Liver (tissue), 9 donors: ENCODE measurements around the gene DYSF. TPM values are rescaled to one million over a fixed set of nuclear protein-coding genes. Genes with fewer than 3 reads are reported as not detected.

Experiments
- DNase-seq: peaks from one replicate; pipeline ENCODE4 v3.0.0-alpha.2; 2017; ENCODE audit warnings: low spot score
- H3K27ac ChIP-seq, 2 donors: one replicate each; pipeline ENCODE4 v1.7.0; 2013; ENCODE audit warnings: inconsistent platforms in 2 of 2, low read length in 2 of 2, control low read depth in 1 of 2, low read depth in 1 of 2, mild to moderate bottlenecking in 1 of 2
- H3K27me3 ChIP-seq, 4 donors: one replicate each; pipeline versions ENCODE4 v1.6.1 to v1.7.0; 2013; ENCODE audit warnings: low read length in 3 of 4, inconsistent platforms in 1 of 4, mild to moderate bottlenecking in 1 of 4, moderate library complexity in 1 of 4; ENCODE audit not compliant: control insufficient read depth in 4 of 4, insufficient read depth in 4 of 4
- H3K36me3 ChIP-seq, 4 donors: one replicate each; pipeline versions ENCODE4 v1.6.1 to v1.7.0; 2013; ENCODE audit warnings: low read length in 3 of 4, mild to moderate bottlenecking in 3 of 4, low read depth in 1 of 4, moderate library complexity in 1 of 4; ENCODE audit not compliant: control insufficient read depth in 4 of 4, insufficient read depth in 3 of 4
- H3K4me1 ChIP-seq, 4 donors: one replicate each; pipeline versions ENCODE4 v1.6.1 to v1.7.0; 2013; ENCODE audit warnings: low read length in 3 of 4, mild to moderate bottlenecking in 3 of 4, moderate library complexity in 1 of 4; ENCODE audit not compliant: control insufficient read depth in 4 of 4, insufficient read depth in 4 of 4
- H3K4me3 ChIP-seq, 3 donors: one replicate each; pipeline versions ENCODE4 v1.6.1 to v1.7.0; 2013; ENCODE audit warnings: low read length in 3 of 3, control low read depth in 1 of 3, low read depth in 1 of 3, mild to moderate bottlenecking in 1 of 3
- H3K9ac ChIP-seq, 2 donors: one replicate each; pipeline ENCODE4 v1.7.0; 2013; ENCODE audit warnings: low read length in 2 of 2, mild to moderate bottlenecking in 2 of 2, moderate library complexity in 2 of 2, control low read depth in 1 of 2, low read depth in 1 of 2
- H3K9me3 ChIP-seq, 4 donors: one replicate each; pipeline versions ENCODE4 v1.6.1 to v1.7.0; 2013; ENCODE audit warnings: low read length in 3 of 4; ENCODE audit not compliant: control insufficient read depth in 4 of 4
- EGR1 ChIP-seq, 2 donors: IDR thresholded peaks; 2 replicates each; pipeline ENCODE4 v1.6.1; 2016 to 2018; ENCODE audit warnings: antibody characterized with exemption in 2 of 2, low read depth in 2 of 2
- FOXA1 ChIP-seq: IDR thresholded peaks from 2 replicates; pipeline ENCODE4 v1.6.1; 2016; ENCODE audit warnings: antibody characterized with exemption
- FOXA2 ChIP-seq: IDR thresholded peaks from 2 replicates; pipeline ENCODE4 v1.6.1; 2016; ENCODE audit warnings: antibody characterized with exemption
- GABPA ChIP-seq, 2 donors: IDR thresholded peaks in 1 of 2; conservative IDR thresholded peaks in 1 of 2; 2 replicates each; pipeline ENCODE4 v1.6.1; 2016; ENCODE audit warnings: antibody characterized with exemption in 2 of 2, mild to moderate bottlenecking in 1 of 2, moderate library complexity in 1 of 2
- HNF4A ChIP-seq, 2 donors: conservative IDR thresholded peaks; 2 replicates each; pipeline ENCODE4 v1.6.1; 2016; ENCODE audit warnings: antibody characterized with exemption in 2 of 2, mild to moderate bottlenecking in 2 of 2
- HNF4G ChIP-seq: IDR thresholded peaks from 2 replicates; pipeline ENCODE4 v1.6.1; 2016; ENCODE audit warnings: antibody characterized with exemption
- JUND ChIP-seq, 2 donors: IDR thresholded peaks; 2 replicates each; pipeline ENCODE4 v1.6.1; 2016; ENCODE audit warnings: antibody characterized with exemption in 2 of 2
- NR2F2 ChIP-seq: IDR thresholded peaks from 2 replicates; pipeline ENCODE4 v1.6.1; 2016; ENCODE audit warnings: antibody characterized with exemption
- RAD21 ChIP-seq, 2 donors: IDR thresholded peaks; 2 replicates each; pipeline ENCODE4 v1.6.1; 2016; ENCODE audit warnings: antibody characterized with exemption in 2 of 2, mild to moderate bottlenecking in 2 of 2
- RXRA ChIP-seq, 2 donors: IDR thresholded peaks; 2 replicates each; pipeline ENCODE4 v1.6.1; 2017 to 2018; ENCODE audit warnings: antibody characterized with exemption in 2 of 2, mild to moderate bottlenecking in 1 of 2
- SP1 ChIP-seq: IDR thresholded peaks from 2 replicates; pipeline ENCODE4 v1.6.1; 2018; ENCODE audit warnings: antibody characterized with exemption, mild to moderate bottlenecking
- TAF1 ChIP-seq: conservative IDR thresholded peaks from 2 replicates; pipeline ENCODE4 v1.6.1; 2016; ENCODE audit warnings: antibody characterized with exemption, mild to moderate bottlenecking
- YY1 ChIP-seq: IDR thresholded peaks from 2 replicates; pipeline ENCODE4 v1.6.1; 2016; ENCODE audit warnings: antibody characterized with exemption, mild to moderate bottlenecking
- WGBS: extraction: QIAGEN DNeasy Blood & Tissue Kit; methylation state at CpG from one replicate; pipeline ENCODE4 v1.1.7; 2013; 5-methylcytosine and 5-hydroxymethylcytosine counted together
- polyA plus RNA-seq, 2 donors: library from polyadenylated mRNA; stranded (reverse) in 1 of 2; unstranded in 1 of 2; fragments of 200-250 nt in 1 of 2; fragments of >200 nt in 1 of 2; fragmentation: Nextera tagmentation in 1 of 2; extraction: Ambion mirVana in 1 of 2; gene quantifications; one replicate each; pipeline versions ENCODE4 v1.2.1 to v1.2.3, GENCODE V29; 2013 to 2015
- total RNA-seq, 2 donors: library from RNA; depleted of rRNA; stranded (reverse); fragments of >200 nt; gene quantifications; one replicate each; pipeline ENCODE4 v1.2.3, GENCODE V29; 2014
- TF ChIP-seq, protein P1 (sequence below): IDR thresholded peaks from 2 replicates; pipeline ENCODE4 v1.6.1; 2016; ENCODE audit warnings: antibody characterized with exemption, mild to moderate bottlenecking
- TF ChIP-seq, protein P2 (sequence below): IDR thresholded peaks from 2 replicates; pipeline ENCODE4 v1.6.1; 2016; ENCODE audit warnings: antibody characterized with exemption
- TF ChIP-seq, protein P3 (sequence below): IDR thresholded peaks from 2 replicates; pipeline ENCODE4 v1.6.1; 2016; ENCODE audit warnings: antibody characterized with exemption
- TF ChIP-seq, protein P4 (sequence below): fragments of 150-350 bp; IDR thresholded peaks from 2 replicates; pipeline ENCODE4 v1.5.1; 2017; ENCODE audit warnings: improper control_type of control experiment, low read depth, low read length; ENCODE audit not compliant: missing input control
- TF ChIP-seq, protein P5 (sequence below): IDR thresholded peaks from 2 replicates; pipeline ENCODE4 v1.6.1; 2016; ENCODE audit warnings: antibody characterized with exemption
- donor health status: healthy.
- donor health status: healthy.
- donor health status: healthy.
- donor health status: healthy.
- donor health status: healthy.

DYSF gene
- total and polyA plus RNA-seq, 4 donors: 8.5 to 20.8 (median 13.6) TPM

DNA sequence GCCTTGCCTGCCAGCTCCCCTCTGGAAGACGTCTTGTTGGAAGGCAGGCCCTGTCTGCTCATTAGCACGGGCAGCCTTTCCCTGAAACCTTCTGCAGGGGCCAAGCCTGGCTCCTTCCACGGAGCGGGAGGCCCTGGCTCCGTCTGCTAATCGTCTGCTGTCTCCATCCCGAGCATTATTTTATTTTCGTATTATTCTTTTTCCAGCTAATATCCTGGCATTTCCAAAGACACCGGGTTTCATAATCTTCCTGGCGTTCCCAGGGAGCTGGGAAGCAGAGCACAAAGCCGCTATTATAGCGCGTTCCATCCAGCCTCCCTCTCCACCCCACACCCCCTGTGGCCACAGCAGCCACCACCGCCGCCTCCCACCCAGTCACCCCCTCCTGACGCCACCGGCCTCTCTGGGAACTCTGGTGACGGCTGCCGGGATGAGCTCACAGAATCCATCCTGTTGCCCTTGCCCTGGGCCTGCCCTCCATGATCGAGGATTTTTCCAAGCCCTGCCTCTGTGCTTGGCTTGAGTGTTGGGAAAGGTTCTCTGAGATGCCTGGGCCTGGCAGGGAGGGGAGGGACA lies 125.5 kb downstream of the DYSF start:
- no peak overlapping the region for H3K27ac ChIP-seq
- no peak for TF ChIP-seq FOXA1
- TF ChIP-seq, protein P1, sequence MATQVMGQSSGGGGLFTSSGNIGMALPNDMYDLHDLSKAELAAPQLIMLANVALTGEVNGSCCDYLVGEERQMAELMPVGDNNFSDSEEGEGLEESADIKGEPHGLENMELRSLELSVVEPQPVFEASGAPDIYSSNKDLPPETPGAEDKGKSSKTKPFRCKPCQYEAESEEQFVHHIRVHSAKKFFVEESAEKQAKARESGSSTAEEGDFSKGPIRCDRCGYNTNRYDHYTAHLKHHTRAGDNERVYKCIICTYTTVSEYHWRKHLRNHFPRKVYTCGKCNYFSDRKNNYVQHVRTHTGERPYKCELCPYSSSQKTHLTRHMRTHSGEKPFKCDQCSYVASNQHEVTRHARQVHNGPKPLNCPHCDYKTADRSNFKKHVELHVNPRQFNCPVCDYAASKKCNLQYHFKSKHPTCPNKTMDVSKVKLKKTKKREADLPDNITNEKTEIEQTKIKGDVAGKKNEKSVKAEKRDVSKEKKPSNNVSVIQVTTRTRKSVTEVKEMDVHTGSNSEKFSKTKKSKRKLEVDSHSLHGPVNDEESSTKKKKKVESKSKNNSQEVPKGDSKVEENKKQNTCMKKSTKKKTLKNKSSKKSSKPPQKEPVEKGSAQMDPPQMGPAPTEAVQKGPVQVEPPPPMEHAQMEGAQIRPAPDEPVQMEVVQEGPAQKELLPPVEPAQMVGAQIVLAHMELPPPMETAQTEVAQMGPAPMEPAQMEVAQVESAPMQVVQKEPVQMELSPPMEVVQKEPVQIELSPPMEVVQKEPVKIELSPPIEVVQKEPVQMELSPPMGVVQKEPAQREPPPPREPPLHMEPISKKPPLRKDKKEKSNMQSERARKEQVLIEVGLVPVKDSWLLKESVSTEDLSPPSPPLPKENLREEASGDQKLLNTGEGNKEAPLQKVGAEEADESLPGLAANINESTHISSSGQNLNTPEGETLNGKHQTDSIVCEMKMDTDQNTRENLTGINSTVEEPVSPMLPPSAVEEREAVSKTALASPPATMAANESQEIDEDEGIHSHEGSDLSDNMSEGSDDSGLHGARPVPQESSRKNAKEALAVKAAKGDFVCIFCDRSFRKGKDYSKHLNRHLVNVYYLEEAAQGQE: no peak
- H3K4me3 ChIP-seq: no peak overlapping the region
- H3K9ac ChIP-seq: no peak overlapping the region
- no peaks in the 10 kb centered on the region for H3K9me3 ChIP-seq
- no peak for DNase-seq
- H3K27me3 ChIP-seq: no peaks in the 10 kb centered on the region
- no peaks in the 10 kb centered on the region for H3K4me1 ChIP-seq
- WGBS: 86% methylated on average over 20 of the region's 20 CpGs
- peaks cover 4 to 22% (median 13%) of the 10 kb centered on the region in 4 donors for H3K36me3 ChIP-seq

DNA sequence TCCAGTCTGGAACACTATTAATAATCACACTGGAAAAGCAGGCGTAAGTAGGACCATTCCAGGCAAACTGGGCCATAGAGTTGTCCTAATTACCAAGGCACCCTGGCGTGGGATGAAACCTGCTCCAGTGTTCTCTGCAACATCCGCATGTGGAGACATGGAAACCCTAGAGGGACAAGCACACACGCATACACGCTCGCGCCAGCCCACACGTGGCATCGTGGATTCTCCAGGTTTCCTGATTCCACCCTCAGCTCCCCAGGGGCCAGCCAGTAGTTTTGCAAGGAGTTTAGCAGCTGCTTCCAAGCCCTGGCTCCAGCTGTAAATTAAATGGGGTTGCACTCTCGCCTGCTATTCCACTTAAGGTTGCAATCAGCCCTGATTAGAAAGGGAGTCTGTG lies 127.7 kb downstream of the DYSF start:
- no peaks in the 10 kb centered on the region for H3K4me1 ChIP-seq
- DNase-seq: no peak
- TF ChIP-seq RAD21 (IDR thresholded peaks at IDR 0.05) (no peak), RXRA (IDR thresholded peaks at IDR 0.05) (no peak), YY1 (no peak), GABPA (IDR thresholded peaks at IDR 0.05 in 1 of 2, conservative IDR thresholded peaks at IDR 0.05 in 1 of 2) (no peak), NR2F2 (no peak), FOXA1 (no peak), HNF4G (no peak), SP1 (no peak), TAF1 (no peak), JUND (IDR thresholded peaks at IDR 0.05) (no peak), HNF4A (conservative IDR thresholded peaks at IDR 0.05) (no peak), FOXA2 (no peak), EGR1 (IDR thresholded peaks at IDR 0.05; ENCODE audit: low read depth in 2 of 2) (no peak)
- TF ChIP-seq, protein P2, sequence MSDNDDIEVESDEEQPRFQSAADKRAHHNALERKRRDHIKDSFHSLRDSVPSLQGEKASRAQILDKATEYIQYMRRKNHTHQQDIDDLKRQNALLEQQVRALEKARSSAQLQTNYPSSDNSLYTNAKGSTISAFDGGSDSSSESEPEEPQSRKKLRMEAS: no peak
- TF ChIP-seq, protein P1: no peak
- TF ChIP-seq, protein P3, sequence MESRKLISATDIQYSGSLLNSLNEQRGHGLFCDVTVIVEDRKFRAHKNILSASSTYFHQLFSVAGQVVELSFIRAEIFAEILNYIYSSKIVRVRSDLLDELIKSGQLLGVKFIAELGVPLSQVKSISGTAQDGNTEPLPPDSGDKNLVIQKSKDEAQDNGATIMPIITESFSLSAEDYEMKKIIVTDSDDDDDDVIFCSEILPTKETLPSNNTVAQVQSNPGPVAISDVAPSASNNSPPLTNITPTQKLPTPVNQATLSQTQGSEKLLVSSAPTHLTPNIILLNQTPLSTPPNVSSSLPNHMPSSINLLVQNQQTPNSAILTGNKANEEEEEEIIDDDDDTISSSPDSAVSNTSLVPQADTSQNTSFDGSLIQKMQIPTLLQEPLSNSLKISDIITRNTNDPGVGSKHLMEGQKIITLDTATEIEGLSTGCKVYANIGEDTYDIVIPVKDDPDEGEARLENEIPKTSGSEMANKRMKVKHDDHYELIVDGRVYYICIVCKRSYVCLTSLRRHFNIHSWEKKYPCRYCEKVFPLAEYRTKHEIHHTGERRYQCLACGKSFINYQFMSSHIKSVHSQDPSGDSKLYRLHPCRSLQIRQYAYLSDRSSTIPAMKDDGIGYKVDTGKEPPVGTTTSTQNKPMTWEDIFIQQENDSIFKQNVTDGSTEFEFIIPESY: no peak
- TF ChIP-seq, protein P4, sequence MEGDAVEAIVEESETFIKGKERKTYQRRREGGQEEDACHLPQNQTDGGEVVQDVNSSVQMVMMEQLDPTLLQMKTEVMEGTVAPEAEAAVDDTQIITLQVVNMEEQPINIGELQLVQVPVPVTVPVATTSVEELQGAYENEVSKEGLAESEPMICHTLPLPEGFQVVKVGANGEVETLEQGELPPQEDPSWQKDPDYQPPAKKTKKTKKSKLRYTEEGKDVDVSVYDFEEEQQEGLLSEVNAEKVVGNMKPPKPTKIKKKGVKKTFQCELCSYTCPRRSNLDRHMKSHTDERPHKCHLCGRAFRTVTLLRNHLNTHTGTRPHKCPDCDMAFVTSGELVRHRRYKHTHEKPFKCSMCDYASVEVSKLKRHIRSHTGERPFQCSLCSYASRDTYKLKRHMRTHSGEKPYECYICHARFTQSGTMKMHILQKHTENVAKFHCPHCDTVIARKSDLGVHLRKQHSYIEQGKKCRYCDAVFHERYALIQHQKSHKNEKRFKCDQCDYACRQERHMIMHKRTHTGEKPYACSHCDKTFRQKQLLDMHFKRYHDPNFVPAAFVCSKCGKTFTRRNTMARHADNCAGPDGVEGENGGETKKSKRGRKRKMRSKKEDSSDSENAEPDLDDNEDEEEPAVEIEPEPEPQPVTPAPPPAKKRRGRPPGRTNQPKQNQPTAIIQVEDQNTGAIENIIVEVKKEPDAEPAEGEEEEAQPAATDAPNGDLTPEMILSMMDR: no peak
- TF ChIP-seq, protein P5, sequence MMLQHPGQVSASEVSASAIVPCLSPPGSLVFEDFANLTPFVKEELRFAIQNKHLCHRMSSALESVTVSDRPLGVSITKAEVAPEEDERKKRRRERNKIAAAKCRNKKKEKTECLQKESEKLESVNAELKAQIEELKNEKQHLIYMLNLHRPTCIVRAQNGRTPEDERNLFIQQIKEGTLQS: no peak
- no peaks in the 10 kb centered on the region for H3K9me3 ChIP-seq
- no peaks in the 10 kb centered on the region for H3K27me3 ChIP-seq
- 97% methylated on average over 10 of the region's 10 CpGs for WGBS
- no peak overlapping the region for H3K9ac ChIP-seq
- H3K27ac ChIP-seq: no peak overlapping the region
- H3K36me3 ChIP-seq: peaks cover 0 to 22% (median 11%) of the 10 kb centered on the region in 4 donors
- H3K4me3 ChIP-seq: no peak overlapping the region
